K562 (cell line): ENCODE results near the gene CUL3. TPM values are rescaled to one million over a fixed set of nuclear protein-coding genes. Genes with fewer than 3 reads are reported as not detected.

Source experiments
- ATAC-seq: fragments of 200-7000 bp; cut with Tn5 transposase; 3 replicates; pipeline ENCODE4 v1.9.1; 2020; ENCODE audit warnings: moderate library complexity
- BruUV-seq: library from RNA; stranded (reverse); fragments of 400-500 nt; replicated peaks from 2 replicates; lab custom pipeline; 2021; lab: Mats Ljungman, UMichigan
- CTCF ChIA-PET: fragments of 300-600 bp; formaldehyde crosslinking; extraction: SDS; loops from one replicate; lab custom pipeline; 2021; ENCODE audit warnings: low intra/inter-chr PET ratio; lab: Yijun Ruan, JAX
- POLR2A ChIA-PET: fragments of 300-600, 350-650 bp; sonication (Branson Sonifier 250); formaldehyde crosslinking; extraction: SDS; loops from one replicate; lab custom pipeline; 2021; ENCODE audit warnings: antibody characterized with exemption, inconsistent platforms; lab: Yijun Ruan, JAX
- DNase-seq, 4 experiments: peaks; one replicate each; pipeline versions ENCODE4 v3.0.0 to v3.0.0-alpha.2; 2011 to 2018; ENCODE audit warnings: low spot score in 3 of 4, mixed read lengths in 3 of 4; ENCODE audit errors: extremely low read depth in 1 of 4
- FAIRE-seq: peaks from 2 replicates; lab custom pipeline; 2011; peaks lifted over from hg19 to GRCh38; lab: Jason Lieb, UNC
- H2AFZ ChIP-seq: 2 replicates; pipeline ENCODE4 v1.6.0; 2011; ENCODE audit warnings: low read depth, low read length, control low read depth, inconsistent platforms
- H3K27ac ChIP-seq: fragments of 200-600 bp; 3 replicates; pipeline ENCODE4 v1.8.0; 2011; ENCODE audit warnings: low read depth, mild to moderate bottlenecking, control low read depth, inconsistent platforms, low read length, moderate library complexity, mixed read lengths; ENCODE audit errors: extremely low read depth
- H3K27me3 ChIP-seq, 2 experiments: fragments of 300-600 bp in 1 of 2; 2 replicates in 1 of 2; 3 replicates in 1 of 2; pipeline versions ENCODE4 v1.6.0 to v1.8.0; 2011; ENCODE audit warnings: inconsistent platforms in 2 of 2, low read length in 2 of 2, mild to moderate bottlenecking in 1 of 2, mixed read lengths in 1 of 2, moderate library complexity in 1 of 2; ENCODE audit not compliant: control insufficient read depth in 2 of 2, insufficient read depth in 2 of 2
- H3K36me3 ChIP-seq: fragments of 300-600 bp; 3 replicates; pipeline ENCODE4 v1.8.0; 2011; ENCODE audit warnings: mild to moderate bottlenecking, low read length, inconsistent platforms; ENCODE audit not compliant: control insufficient read depth, insufficient read depth
- H3K4me1 ChIP-seq, 2 experiments: fragments of 200-600 bp in 1 of 2; replicated peaks in 1 of 2; 2 replicates in 1 of 2; 3 replicates in 1 of 2; pipeline versions ENCODE4 v1.5.1 to v1.8.0; 2011; ENCODE audit warnings: inconsistent platforms in 2 of 2, low read length in 2 of 2, mild to moderate bottlenecking in 1 of 2, mixed read lengths in 1 of 2, moderate library complexity in 1 of 2; ENCODE audit not compliant: control insufficient read depth in 2 of 2, insufficient read depth in 2 of 2
- H3K4me2 ChIP-seq: 2 replicates; pipeline ENCODE4 v1.6.1; 2011; ENCODE audit warnings: low read length, control low read depth, inconsistent platforms, mixed read lengths; ENCODE audit not compliant: insufficient read depth
- H3K4me3 ChIP-seq: fragments of 200-600 bp; sonication (generic), shearing (Covaris generic); 2 replicates; pipeline ENCODE4 v1.5.1; 2016; ENCODE audit warnings: control low read depth, inconsistent platforms
- H3K79me2 ChIP-seq: fragments of 200-600 bp; 3 replicates; pipeline ENCODE4 v1.8.0; 2011; ENCODE audit warnings: low read length, inconsistent platforms; ENCODE audit not compliant: control insufficient read depth, insufficient read depth
- H3K9ac ChIP-seq, 2 experiments: 2 replicates each; pipeline versions ENCODE4 v1.6.0 to v1.6.1; 2011; ENCODE audit warnings: low read depth in 2 of 2, low read length in 2 of 2, control low read depth in 1 of 2, inconsistent platforms in 1 of 2, mild to moderate bottlenecking in 1 of 2, mixed read lengths in 1 of 2; ENCODE audit not compliant: insufficient read depth in 1 of 2
- H3K9me1 ChIP-seq: one replicate; pipeline ENCODE4 v1.6.0; 2011; ENCODE audit warnings: inconsistent platforms, mild to moderate bottlenecking, low read length, moderate library complexity; ENCODE audit not compliant: control insufficient read depth, insufficient read depth
- H3K9me3 ChIP-seq: replicated peaks from 2 replicates; pipeline ENCODE4 v1.5.1; 2011; ENCODE audit warnings: low read depth, low read length, inconsistent platforms; ENCODE audit not compliant: control insufficient read depth, insufficient read depth
- H4K20me1 ChIP-seq: replicated peaks from 2 replicates; pipeline ENCODE4 v1.6.1; 2011; ENCODE audit warnings: low read length, inconsistent platforms, mixed read lengths; ENCODE audit not compliant: control insufficient read depth, insufficient read depth
- JUN ChIP-seq, 2 experiments: sonication (generic) in 1 of 2; formaldehyde crosslinking in 1 of 2; IDR thresholded peaks; 2 replicates each; pipeline versions ENCODE4 v1.6.1 to v1.8.0; 2012 to 2022; ENCODE audit warnings: borderline replicate concordance in 2 of 2, mild to moderate bottlenecking in 2 of 2, improper control_type of control experiment in 1 of 2, low read depth in 1 of 2, low read length in 1 of 2, missing genetic modification reagents in 1 of 2
- RAD21 ChIP-seq, 2 experiments: fragments of 250-450 bp in 1 of 2; fragments of 450-650 bp in 1 of 2; sonication (Bioruptor Pico) in 1 of 2; formaldehyde crosslinking in 1 of 2; IDR thresholded peaks in 1 of 2; conservative IDR thresholded peaks in 1 of 2; 2 replicates each; pipeline versions ENCODE4 v1.4.0 to v1.8.0; 2020 to 2022; ENCODE audit warnings: mild to moderate bottlenecking in 2 of 2, moderate library complexity in 1 of 2
- SETDB1 ChIP-seq: IDR thresholded peaks from one replicate; pipeline ENCODE4 v1.6.1; 2012; ENCODE audit warnings: low read length, control low read depth, inconsistent platforms
- WGBS: fragments of 100-300 bp; shearing (Covaris generic); methylation state at CpG from one replicate; pipeline ENCODE4 v1.1.6; 2016; ENCODE audit warnings: low coverage, mixed read lengths; ENCODE audit not compliant: insufficient coverage; ENCODE audit errors: missing lambda C conversion rate; 5-methylcytosine and 5-hydroxymethylcytosine counted together
- in situ Hi-C: fragments of 300-500 bp; cut with MboI; formaldehyde crosslinking; loops from 4 replicates; pipeline ENCODE4 v1.15.0; 2018; ENCODE audit warnings: inconsistent platforms, mixed read lengths
- intact Hi-C: fragments of 100-400 bp; cut with micrococcal nuclease; formaldehyde crosslinking; loops from 2 replicates; pipeline ENCODE4 v1.14.2; 2022
- polyA plus RNA-seq, 8 experiments: library from polyadenylated mRNA; depleted of rRNA in 4 of 8; stranded (reverse) in 5 of 8; unstranded in 3 of 8; fragments of >200 nt; fragmentation: Nextera tagmentation in 2 of 8; fragmentation: Illumina TruSeq in 1 of 8; extraction: Ambion mirVana in 2 of 8; extraction: Trizol in 1 of 8; gene quantifications; 2 replicates each; pipeline versions ENCODE4 v1.2.1 to v1.2.3, GENCODE V29; 2011 to 2014; ENCODE audit warnings: inconsistent platforms in 1 of 8, missing spikeins in 1 of 8
- total RNA-seq, 7 experiments: library from RNA; depleted of rRNA in 6 of 7; stranded (reverse); fragments of >200 nt in 6 of 7; fragmentation: Illumina TruSeq in 2 of 7; extraction: Trizol in 2 of 7; gene quantifications; 2 replicates each; pipeline versions ENCODE4 v1.2.1 to v1.2.3, GENCODE V29; 2011 to 2021; ENCODE audit warnings: low replicate concordance in 1 of 7
- TF ChIP-seq, protein P1 (sequence below), 3 experiments: IDR thresholded peaks in 2 of 3; conservative IDR thresholded peaks in 1 of 3; 2 replicates each; pipeline ENCODE4 v1.5.1; 2011 to 2012; ENCODE audit warnings: low read length in 3 of 3, mild to moderate bottlenecking in 3 of 3, control low read depth in 2 of 3, improper control_type of control experiment in 1 of 3, inconsistent platforms in 1 of 3, low read depth in 1 of 3, mixed read lengths in 1 of 3, moderate library complexity in 1 of 3; ENCODE audit not compliant: insufficient read depth in 2 of 3

CUL3 gene
- total and polyA plus RNA-seq, 9 of the 15 experiments (the other 6 are each of a cell fraction or from before 2014, with no cell fraction given): 31.5 to 71.9 (median 56.4) TPM

DNA sequence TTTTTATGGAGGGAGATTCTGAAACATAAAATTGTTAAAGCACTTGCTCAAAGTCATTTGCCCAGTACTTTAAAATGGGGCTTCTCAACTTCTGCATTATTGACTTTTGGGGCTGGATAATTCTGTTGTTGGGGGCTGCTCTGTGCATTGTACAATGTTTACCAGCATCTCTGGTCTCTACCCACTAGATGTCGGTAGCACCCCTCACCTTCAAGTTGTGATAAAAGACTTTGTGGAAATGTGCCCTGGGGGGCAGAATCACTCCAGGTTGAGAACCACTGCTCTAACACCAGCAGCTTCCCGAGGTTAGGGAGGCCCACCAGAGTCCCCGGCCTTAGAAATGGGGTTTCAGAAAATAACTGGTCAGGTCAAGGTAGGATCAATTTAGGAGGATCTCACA lies 26.8 kb upstream of the CUL3 start:
- Histone ChIP-seq H3K4me3 (no peak overlapping the region), H3K4me2 (no peak overlapping the region), H3K27ac (no peak overlapping the region), H3K36me3 (no peaks in the 10 kb centered on the region), H2AFZ (no peak overlapping the region), H3K27me3 (peaks cover 0 to 6% of the 10 kb centered on the region in 2 experiments; a peak in 2 of 5 replicates), H4K20me1 (no peaks in the 10 kb centered on the region), H3K79me2 (no peaks in the 10 kb centered on the region), H3K9me1 (no peaks in the 10 kb centered on the region), H3K9me3 (no peaks in the 10 kb centered on the region), H3K4me1 (no peaks in the 10 kb centered on the region), H3K9ac (no peak overlapping the region)
- in situ Hi-C loops (no loop called here), intact Hi-C loops (no loop called here)
- ChIA-PET POLR2A (no interaction called here), CTCF (no interaction called here)
- no peak for DNase-seq
- ATAC-seq: peak; percentile 63
- BruUV-seq: no TSS peak
- no peak for FAIRE-seq
- TF ChIP-seq, protein P1, sequence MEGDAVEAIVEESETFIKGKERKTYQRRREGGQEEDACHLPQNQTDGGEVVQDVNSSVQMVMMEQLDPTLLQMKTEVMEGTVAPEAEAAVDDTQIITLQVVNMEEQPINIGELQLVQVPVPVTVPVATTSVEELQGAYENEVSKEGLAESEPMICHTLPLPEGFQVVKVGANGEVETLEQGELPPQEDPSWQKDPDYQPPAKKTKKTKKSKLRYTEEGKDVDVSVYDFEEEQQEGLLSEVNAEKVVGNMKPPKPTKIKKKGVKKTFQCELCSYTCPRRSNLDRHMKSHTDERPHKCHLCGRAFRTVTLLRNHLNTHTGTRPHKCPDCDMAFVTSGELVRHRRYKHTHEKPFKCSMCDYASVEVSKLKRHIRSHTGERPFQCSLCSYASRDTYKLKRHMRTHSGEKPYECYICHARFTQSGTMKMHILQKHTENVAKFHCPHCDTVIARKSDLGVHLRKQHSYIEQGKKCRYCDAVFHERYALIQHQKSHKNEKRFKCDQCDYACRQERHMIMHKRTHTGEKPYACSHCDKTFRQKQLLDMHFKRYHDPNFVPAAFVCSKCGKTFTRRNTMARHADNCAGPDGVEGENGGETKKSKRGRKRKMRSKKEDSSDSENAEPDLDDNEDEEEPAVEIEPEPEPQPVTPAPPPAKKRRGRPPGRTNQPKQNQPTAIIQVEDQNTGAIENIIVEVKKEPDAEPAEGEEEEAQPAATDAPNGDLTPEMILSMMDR (IDR thresholded peaks at IDR 0.05 in 2 of 3, conservative IDR thresholded peaks at IDR 0.05 in 1 of 3; ENCODE audit: insufficient read depth in 2 of 3, low read depth in 1 of 3, low read length in 3 of 3): peak; percentile 24 to 35 (median 35); a peak in 4 of 6 replicates
- TF ChIP-seq SETDB1: no peak
- peak; percentile 30 to 31; a peak in 1 of 4 replicates for TF ChIP-seq RAD21 (CRISPR knock-in tag; conservative IDR thresholded peaks at IDR 0.05 in 1 of 2, IDR thresholded peaks at IDR 0.05 in 1 of 2)
- no peak for TF ChIP-seq JUN (IDR thresholded peaks at IDR 0.05; ENCODE audit: borderline replicate concordance, low read depth, low read length)
- TF ChIP-seq JUN (CRISPR knock-in tag; IDR thresholded peaks at IDR 0.05; ENCODE audit: borderline replicate concordance): no peak
- 0% methylated on average over 3 of the region's 3 CpGs for WGBS
